Measurements from ENCODE around the gene NOP9. TPM values are rescaled to one million over a fixed set of nuclear protein-coding genes. Genes with fewer than 3 reads are reported as not detected.

The NOP9 gene
- total RNA-seq, 4 donors from 2014 or later, result 16.6 to 29.2 (median 21.6) TPM

GRCh38 chr14:24296341-24297157 lies 3.1 kb upstream of the NOP9 start:
- intact Hi-C loops (cut with DNase I), result no loop called here
- TF ChIP-seq POLR2A (IDR thresholded peaks at IDR 0.05; ENCODE audit: low read depth) (no peak), CTCF (IDR thresholded peaks at IDR 0.05) (peak; percentile 51 to 68 (median 68)), POLR2AphosphoS5 (IDR thresholded peaks at IDR 0.05) (peak; percentile 18 to 45)

GRCh38 chr14:24297190-24297964 lies 2.3 kb upstream of the NOP9 start:
- WGBS, result 51% methylated on average over 5 of the region's 5 CpGs
- DNase-seq (ENCODE audit: extremely low spot score), result no peak
- no peaks in the 10 kb centered on the region for H3K27me3 ChIP-seq
- H3K4me3 ChIP-seq, result no peak overlapping the region
- peaks cover 25 to 51% (median 35%) of the 10 kb centered on the region in 4 donors for H3K36me3 ChIP-seq
- no peaks in the 10 kb centered on the region for H3K9me3 ChIP-seq
- peak overlapping the region in 2 of 4 donors; percentile 2 to 32 for H3K27ac ChIP-seq (replicated peaks in 1 of 4)
- intact Hi-C loops (cut with DNase I), result no loop called here
- H3K4me1 ChIP-seq, result peaks cover 19 to 47% (median 34%) of the 10 kb centered on the region in 4 donors
- no peak for TF ChIP-seq EP300 (IDR thresholded peaks at IDR 0.05)
- no peak for TF ChIP-seq POLR2A (IDR thresholded peaks at IDR 0.05; ENCODE audit: low read depth)
- TF ChIP-seq CTCF (IDR thresholded peaks at IDR 0.05), result peak in 2 of 3 experiments; percentile 16 to 28

More at GRCh38 chr14:24296341-24297157, 3.1 kb upstream of the NOP9 start:
- Histone ChIP-seq H3K4me3 (no peak overlapping the region), H3K27me3 (no peaks in the 10 kb centered on the region), H3K27ac (replicated peaks in 1 of 4) (peak overlapping the region in 1 of 4 donors; percentile 56), H3K9me3 (no peaks in the 10 kb centered on the region), H3K36me3 (peaks cover 25 to 51% (median 35%) of the 10 kb centered on the region in 4 donors), H3K4me1 (peaks cover 19 to 46% (median 32%) of the 10 kb centered on the region in 4 donors)
- WGBS, result 64% methylated on average over 12 of the region's 12 CpGs
- DNase-seq (ENCODE audit: extremely low spot score), result no peak

- Histone ChIP-seq H3K9me3 (no peaks in the 10 kb centered on the region), H3K36me3 (peaks cover 33 to 53% (median 43%) of the 10 kb centered on the region in 4 donors), H3K27ac (replicated peaks in 1 of 4) (peak overlapping the region; percentile 77 to 88 (median 84)), H3K4me3 (peak overlapping the region; percentile 73 to 91 (median 80)), H3K27me3 (no peaks in the 10 kb centered on the region), H3K4me1 (peaks cover 19 to 47% (median 34%) of the 10 kb centered on the region in 4 donors)
- WGBS, result 45% methylated on average over 7 of the region's 7 CpGs
- DNase-seq (ENCODE audit: extremely low spot score), result no peak
- TF ChIP-seq POLR2AphosphoS5 (IDR thresholded peaks at IDR 0.05) (no peak), EP300 (IDR thresholded peaks at IDR 0.05) (no peak), POLR2A (IDR thresholded peaks at IDR 0.05; ENCODE audit: low read depth) (no peak), CTCF (IDR thresholded peaks at IDR 0.05) (no peak)
- intact Hi-C loops (cut with DNase I), result loop anchor here (2.0 kb wide), 1 partner anchor 56 kb away; the partner anchor contains the start of gene TINF2
Measured at GRCh38 chr14:24298892-24299254, 777 bp upstream of the NOP9 start.

DNA sequence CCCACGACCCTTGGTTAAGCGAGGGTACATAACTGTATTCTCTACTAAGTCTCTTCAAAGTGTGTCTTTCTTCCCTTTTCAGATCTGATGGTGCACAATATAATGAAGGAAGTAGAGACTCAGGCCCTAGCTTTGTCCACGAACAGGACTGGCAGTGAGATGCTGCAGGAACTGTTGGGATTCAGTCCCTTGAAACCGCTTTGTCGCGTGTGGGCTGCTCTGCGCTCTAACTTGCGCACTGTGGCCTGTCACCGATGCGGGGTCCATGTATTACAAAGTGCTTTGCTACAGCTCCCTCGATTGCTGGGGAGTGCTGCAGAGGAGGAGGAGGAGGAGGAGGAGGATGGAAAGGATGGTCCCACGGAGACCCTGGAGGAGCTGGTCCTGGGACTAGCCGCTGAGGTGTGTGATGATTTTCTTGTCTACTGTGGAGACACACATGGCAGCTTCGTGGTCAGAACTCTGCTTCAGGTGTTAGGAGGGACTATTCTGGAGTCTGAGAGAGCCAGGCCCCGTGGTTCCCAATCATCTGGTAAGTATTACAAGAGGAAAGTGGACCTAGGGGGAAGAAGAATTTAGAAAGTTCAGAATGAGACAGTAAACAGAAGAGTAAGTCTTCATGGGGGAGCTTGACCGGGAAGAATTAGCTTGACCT lies 803 bp downstream of the NOP9 start:
- WGBS, result 33% methylated on average over 16 of the region's 16 CpGs
- Histone ChIP-seq H3K36me3 (peaks cover 44 to 57% (median 53%) of the 10 kb centered on the region in 4 donors), H3K9me3 (no peaks in the 10 kb centered on the region)

More for the DNA sequence above, 803 bp downstream of the NOP9 start:
- peak overlapping the region; percentile 73 to 91 (median 80) for H3K4me3 ChIP-seq
- no peak for DNase-seq (ENCODE audit: extremely low spot score)
- intact Hi-C loops (cut with DNase I), result no loop called here
- TF ChIP-seq POLR2AphosphoS5 (IDR thresholded peaks at IDR 0.05) (no peak), POLR2A (IDR thresholded peaks at IDR 0.05; ENCODE audit: low read depth) (no peak), EP300 (IDR thresholded peaks at IDR 0.05) (no peak), CTCF (IDR thresholded peaks at IDR 0.05) (no peak)
- peak overlapping the region; percentile 77 to 88 (median 84) for H3K27ac ChIP-seq (replicated peaks in 1 of 4)
- H3K4me1 ChIP-seq, result peaks cover 19 to 47% (median 34%) of the 10 kb centered on the region in 4 donors
- no peaks in the 10 kb centered on the region for H3K27me3 ChIP-seq

Measured in esophagus muscularis mucosa (tissue), 4 donors.